ENCODE results near the gene SPOCK2. TPM values are rescaled to one million over a fixed set of nuclear protein-coding genes. Genes with fewer than 3 reads are reported as not detected.
A peak's percentile ranks its signal among the peaks of the same experiment; 100 is the strongest.

The SPOCK2 gene
- total RNA-seq, 1 donor from 2014 or later, result 187 TPM

GRCh38 chr10:72022228-72022627, 66.1 kb downstream of the SPOCK2 start:
- DNase-seq, result no peak
- Histone ChIP-seq H3K4me3 (no peak overlapping the region), H3K27ac (no peak overlapping the region), H3K9me3 (no peaks in the 10 kb centered on the region), H3K27me3 (no peaks in the 10 kb centered on the region), H3K4me1 (peaks cover 18% of the 10 kb centered on the region), H3K36me3 (no peaks in the 10 kb centered on the region)
- ATAC-seq, result no peak
- intact Hi-C loops (cut with DNase I), result no loop called here
- TF ChIP-seq CTCF (IDR thresholded peaks at IDR 0.05), result no peak

DNA sequence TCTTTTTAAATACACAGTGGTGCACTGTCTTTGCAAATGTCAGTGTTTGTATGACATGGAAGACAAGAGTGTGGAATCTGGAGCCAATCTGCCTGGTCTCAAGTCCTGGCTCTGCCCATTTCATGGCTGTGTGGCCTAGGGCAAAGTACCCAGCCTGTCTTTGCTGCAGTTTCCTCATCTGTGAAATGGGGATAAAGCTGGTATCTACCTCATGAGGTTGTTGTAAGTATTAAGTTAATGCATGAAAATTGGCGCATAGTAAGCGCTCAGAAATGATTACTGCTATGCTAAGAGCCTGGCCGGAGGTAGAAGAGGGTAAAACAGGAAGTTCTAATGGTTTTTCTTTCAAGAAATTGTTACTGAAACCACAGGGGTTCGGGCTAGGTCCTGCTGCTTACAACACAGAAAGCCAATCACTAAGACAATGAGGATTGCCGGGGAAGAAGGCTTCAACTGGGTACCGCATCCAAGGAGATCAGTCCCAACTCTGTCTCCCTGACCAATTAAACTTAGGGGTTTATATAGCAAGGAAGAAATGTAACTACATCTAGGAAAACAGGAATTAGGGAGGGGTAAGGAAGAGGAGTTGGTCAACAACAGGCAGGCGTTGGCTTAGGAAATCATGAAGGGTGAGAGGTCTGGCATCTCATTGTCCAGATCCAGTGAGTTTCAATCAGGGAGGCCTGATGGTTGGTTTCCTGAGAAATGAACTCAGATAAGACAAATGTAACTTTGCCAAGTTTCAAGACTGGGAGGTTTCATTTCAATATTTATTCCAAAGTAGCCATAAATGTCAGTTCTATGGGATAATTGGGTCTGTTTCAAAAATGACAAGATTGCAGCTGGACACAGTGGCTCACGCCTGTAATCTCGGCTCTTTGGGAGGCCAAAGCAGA, 67.2 kb downstream of the SPOCK2 start:
- no peak for DNase-seq
- H3K27ac ChIP-seq, result peak overlapping the region; percentile 18

DNA sequence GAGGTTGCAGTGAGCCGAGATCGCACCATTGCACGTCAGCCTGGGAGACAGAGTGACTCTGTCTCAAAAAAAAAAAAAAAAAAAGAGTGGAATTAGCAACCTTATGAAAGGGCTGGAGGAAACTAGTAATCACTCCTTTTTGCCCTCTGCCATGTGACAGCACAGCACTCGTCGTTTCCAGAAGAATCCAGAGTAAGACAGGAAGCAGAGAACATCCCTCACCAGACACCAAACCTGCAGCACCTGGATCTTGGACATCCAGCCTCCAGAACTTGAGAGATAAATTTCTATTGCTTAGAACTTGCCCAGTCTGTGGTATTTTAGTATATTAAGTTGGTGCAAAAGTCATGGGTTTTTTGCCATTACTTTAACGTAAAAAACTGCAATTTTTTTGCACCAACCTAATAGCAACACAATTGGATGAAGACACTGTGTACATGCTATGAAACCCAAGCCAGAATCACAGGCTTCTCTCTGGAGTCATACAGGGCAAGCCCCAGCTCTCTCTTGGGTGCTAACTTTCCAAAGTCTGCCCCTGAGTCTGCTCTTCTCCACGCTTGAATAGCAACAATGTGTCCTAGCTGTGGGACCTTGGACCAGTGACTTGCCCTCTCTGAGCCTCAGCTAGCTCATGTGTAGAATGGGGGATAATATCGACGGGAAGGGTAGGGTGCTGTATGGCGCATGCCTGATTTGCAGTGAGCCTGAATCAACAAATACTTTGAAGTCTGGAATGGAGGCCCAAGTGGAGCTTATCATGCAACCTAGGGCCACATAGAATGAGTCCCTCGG, 69.1 kb downstream of the SPOCK2 start:
- Histone ChIP-seq H3K27ac (no peak overlapping the region), H3K27me3 (no peaks in the 10 kb centered on the region), H3K4me1 (peaks cover 27% of the 10 kb centered on the region), H3K9me3 (no peaks in the 10 kb centered on the region), H3K4me3 (no peak overlapping the region), H3K36me3 (no peaks in the 10 kb centered on the region)
- intact Hi-C loops (cut with DNase I), result no loop called here
- no peak for TF ChIP-seq CTCF (IDR thresholded peaks at IDR 0.05)
- no peak for ATAC-seq
- no peak for DNase-seq

More for the DNA sequence above, 67.2 kb downstream of the SPOCK2 start:
- no peaks in the 10 kb centered on the region for H3K27me3 ChIP-seq
- no peak for ATAC-seq
- intact Hi-C loops (cut with DNase I), result no loop called here
- no peaks in the 10 kb centered on the region for H3K9me3 ChIP-seq
- H3K4me3 ChIP-seq, result no peak overlapping the region
- H3K36me3 ChIP-seq, result no peaks in the 10 kb centered on the region
- no peak for TF ChIP-seq CTCF (IDR thresholded peaks at IDR 0.05)
- peaks cover 27% of the 10 kb centered on the region for H3K4me1 ChIP-seq

GRCh38 chr10:72016608-72017300, 71.6 kb downstream of the SPOCK2 start:
- no peak for TF ChIP-seq CTCF (IDR thresholded peaks at IDR 0.05)
- Histone ChIP-seq H3K4me1 (peaks cover 24% of the 10 kb centered on the region), H3K36me3 (no peaks in the 10 kb centered on the region), H3K9me3 (no peaks in the 10 kb centered on the region), H3K27ac (no peak overlapping the region), H3K27me3 (no peaks in the 10 kb centered on the region), H3K4me3 (no peak overlapping the region)
- DNase-seq, result no peak
- intact Hi-C loops (cut with DNase I), result no loop called here
- peak; percentile 17 for ATAC-seq

DNA sequence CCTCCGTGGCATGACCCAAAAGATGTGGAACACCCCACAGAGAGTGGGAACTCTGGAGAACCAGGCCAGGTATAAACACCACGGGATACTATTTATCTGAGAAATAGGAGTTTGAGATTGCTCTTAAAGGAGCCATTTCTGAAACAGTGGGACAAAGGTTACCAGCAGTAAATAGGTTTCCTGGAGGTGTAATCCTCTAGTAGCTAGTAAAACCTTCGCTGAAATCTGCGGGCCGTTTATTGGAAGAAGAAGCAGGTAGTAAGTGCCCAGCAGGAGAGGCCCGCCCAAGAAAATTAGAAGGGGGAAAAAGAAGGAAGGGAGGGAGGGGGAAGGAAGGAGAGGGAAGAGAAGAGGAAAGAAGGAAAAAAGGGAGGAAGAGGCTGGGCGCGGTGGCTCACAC, 72.5 kb downstream of the SPOCK2 start:
- no peak for TF ChIP-seq CTCF (IDR thresholded peaks at IDR 0.05)
- peaks cover 15% of the 10 kb centered on the region for H3K4me1 ChIP-seq
- H3K4me3 ChIP-seq, result no peak overlapping the region
- DNase-seq, result no peak
- no peak for ATAC-seq
- no peaks in the 10 kb centered on the region for H3K36me3 ChIP-seq
- intact Hi-C loops (cut with DNase I), result no loop called here
- H3K27ac ChIP-seq, result no peak overlapping the region
- H3K27me3 ChIP-seq, result no peaks in the 10 kb centered on the region
- H3K9me3 ChIP-seq, result no peaks in the 10 kb centered on the region
